ENCODE results near the gene GP1BB. TPM values are rescaled to one million over a fixed set of nuclear protein-coding genes. Genes with fewer than 3 reads are reported as not detected.
A peak's percentile ranks its signal among the peaks of the same experiment; 100 is the strongest.

GP1BB gene
- total RNA-seq, 1 donor from 2014 or later = 2.4 TPM

GRCh38 chr22:19753090-19753842 lies 29.9 kb downstream of the GP1BB start:
- DNase-seq (ENCODE audit: extremely low spot score, unreplicated experiment) = no peak
- H3K36me3 Mint-ChIP-seq = no peaks in the 10 kb centered on the region
- H3K4me1 Mint-ChIP-seq (ENCODE audit: unreplicated experiment) = peaks cover 5% of the 10 kb centered on the region
- H3K9me3 Mint-ChIP-seq = no peaks in the 10 kb centered on the region
- H3K4me3 Mint-ChIP-seq = no peak overlapping the region
- TF ChIP-seq, protein P1, sequence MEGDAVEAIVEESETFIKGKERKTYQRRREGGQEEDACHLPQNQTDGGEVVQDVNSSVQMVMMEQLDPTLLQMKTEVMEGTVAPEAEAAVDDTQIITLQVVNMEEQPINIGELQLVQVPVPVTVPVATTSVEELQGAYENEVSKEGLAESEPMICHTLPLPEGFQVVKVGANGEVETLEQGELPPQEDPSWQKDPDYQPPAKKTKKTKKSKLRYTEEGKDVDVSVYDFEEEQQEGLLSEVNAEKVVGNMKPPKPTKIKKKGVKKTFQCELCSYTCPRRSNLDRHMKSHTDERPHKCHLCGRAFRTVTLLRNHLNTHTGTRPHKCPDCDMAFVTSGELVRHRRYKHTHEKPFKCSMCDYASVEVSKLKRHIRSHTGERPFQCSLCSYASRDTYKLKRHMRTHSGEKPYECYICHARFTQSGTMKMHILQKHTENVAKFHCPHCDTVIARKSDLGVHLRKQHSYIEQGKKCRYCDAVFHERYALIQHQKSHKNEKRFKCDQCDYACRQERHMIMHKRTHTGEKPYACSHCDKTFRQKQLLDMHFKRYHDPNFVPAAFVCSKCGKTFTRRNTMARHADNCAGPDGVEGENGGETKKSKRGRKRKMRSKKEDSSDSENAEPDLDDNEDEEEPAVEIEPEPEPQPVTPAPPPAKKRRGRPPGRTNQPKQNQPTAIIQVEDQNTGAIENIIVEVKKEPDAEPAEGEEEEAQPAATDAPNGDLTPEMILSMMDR (conservative IDR thresholded peaks at IDR 0.05) = peak; percentile 12
- peaks cover 63% of the 10 kb centered on the region for H3K27me3 Mint-ChIP-seq
- H3K27ac Mint-ChIP-seq = no peak overlapping the region

GRCh38 chr22:19753996-19754700 lies 30.8 kb downstream of the GP1BB start:
- no peak for DNase-seq (ENCODE audit: extremely low spot score, unreplicated experiment)
- H3K27ac Mint-ChIP-seq = no peak overlapping the region
- no peaks in the 10 kb centered on the region for H3K9me3 Mint-ChIP-seq
- H3K27me3 Mint-ChIP-seq = peaks cover 66% of the 10 kb centered on the region
- no peaks in the 10 kb centered on the region for H3K4me1 Mint-ChIP-seq (ENCODE audit: unreplicated experiment)
- no peaks in the 10 kb centered on the region for H3K36me3 Mint-ChIP-seq
- H3K4me3 Mint-ChIP-seq = no peak overlapping the region
- TF ChIP-seq, protein P1 (conservative IDR thresholded peaks at IDR 0.05) = no peak

DNA sequence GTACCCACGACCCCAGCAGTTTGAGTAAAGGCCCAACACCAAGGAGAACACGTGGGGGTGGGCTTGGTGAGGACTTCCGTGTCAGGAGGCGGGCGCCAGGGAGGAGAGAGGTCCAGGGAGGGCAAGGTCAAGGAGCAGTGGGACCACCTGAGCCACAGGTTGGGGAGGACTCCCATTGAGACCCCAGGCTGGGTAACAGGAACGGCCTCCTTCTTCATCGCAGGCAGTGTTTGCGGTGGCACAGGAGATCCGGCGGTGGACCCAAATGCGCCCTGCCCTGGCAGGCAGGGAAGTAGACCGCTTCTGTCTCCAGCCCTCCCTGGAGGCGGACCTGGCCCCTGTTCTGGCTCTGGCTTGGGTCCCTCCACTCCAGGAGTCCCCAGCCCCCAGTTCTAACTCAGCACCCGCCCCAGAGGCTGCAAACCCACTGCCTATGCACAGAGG lies 31.4 kb downstream of the GP1BB start:
- Mint-ChIP-seq H3K27ac (no peak overlapping the region), H3K36me3 (no peaks in the 10 kb centered on the region), H3K9me3 (no peaks in the 10 kb centered on the region), H3K4me3 (no peak overlapping the region), H3K4me1 (ENCODE audit: unreplicated experiment) (peaks cover 4% of the 10 kb centered on the region), H3K27me3 (peaks cover 70% of the 10 kb centered on the region)
- DNase-seq (ENCODE audit: extremely low spot score, unreplicated experiment) = no peak
- TF ChIP-seq, protein P1 (conservative IDR thresholded peaks at IDR 0.05) = no peak

- no peak for DNase-seq (ENCODE audit: extremely low spot score, unreplicated experiment)
- TF ChIP-seq, protein P1 (conservative IDR thresholded peaks at IDR 0.05) = no peak
- H3K4me3 Mint-ChIP-seq = peak overlapping the region; percentile 63
- peaks cover 76% of the 10 kb centered on the region for H3K27me3 Mint-ChIP-seq
- H3K9me3 Mint-ChIP-seq = no peaks in the 10 kb centered on the region
- no peak overlapping the region for H3K27ac Mint-ChIP-seq
- no peaks in the 10 kb centered on the region for H3K36me3 Mint-ChIP-seq
- peaks cover 9% of the 10 kb centered on the region for H3K4me1 Mint-ChIP-seq (ENCODE audit: unreplicated experiment)
Measured at GRCh38 chr22:19755145-19755710, 31.9 kb downstream of the GP1BB start.

DNA sequence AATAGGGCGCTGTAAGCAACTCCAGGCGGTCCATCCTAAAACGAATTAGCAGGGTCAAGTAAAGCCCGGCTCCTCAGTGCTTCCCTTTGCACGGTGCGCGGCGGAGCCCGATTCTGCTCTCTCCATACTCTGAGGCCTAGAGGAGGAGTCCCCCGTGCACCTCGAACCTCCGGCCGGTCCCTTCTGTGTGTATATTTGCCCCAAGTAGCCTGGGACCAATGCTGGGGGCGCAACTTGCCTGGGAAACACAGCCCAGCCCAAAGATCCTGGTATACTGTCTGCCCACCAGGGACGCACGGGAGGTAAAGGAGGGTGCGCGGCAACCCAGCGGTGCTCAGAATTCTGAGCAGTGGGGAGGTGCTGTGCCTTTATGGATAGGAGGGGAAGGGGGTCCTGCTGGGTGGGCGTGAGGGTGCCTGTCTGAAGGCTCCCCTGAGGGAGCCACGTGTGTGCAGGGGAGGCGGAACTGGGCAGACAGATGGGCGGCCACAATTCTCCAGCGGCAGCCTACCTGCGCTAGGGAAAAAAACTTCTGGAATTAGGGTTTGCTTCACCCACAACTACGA lies 32.5 kb downstream of the GP1BB start:
- TF ChIP-seq, protein P1 (conservative IDR thresholded peaks at IDR 0.05) = no peak
- Mint-ChIP-seq H3K4me1 (ENCODE audit: unreplicated experiment) (peaks cover 10% of the 10 kb centered on the region), H3K27me3 (peaks cover 78% of the 10 kb centered on the region), H3K9me3 (no peaks in the 10 kb centered on the region), H3K4me3 (peak overlapping the region; percentile 63), H3K36me3 (no peaks in the 10 kb centered on the region), H3K27ac (no peak overlapping the region)
- DNase-seq (ENCODE audit: extremely low spot score, unreplicated experiment) = no peak

Measured in type B pancreatic cell (in vitro differentiated cells).